Heart left ventricle (tissue), 16 donors: ENCODE measurements around the gene TOMM5. TPM values are rescaled to one million over a fixed set of nuclear protein-coding genes. Genes with fewer than 3 reads are reported as not detected.

ENCODE experiments used
- ATAC-seq, 4 donors: fragments of 200-7000 bp; cut with Tn5 transposase; one replicate each; pipeline ENCODE4 v1.9.1; 2020 to 2022; ENCODE audit warnings: moderate library complexity in 4 of 4, mild to moderate bottlenecking in 3 of 4, moderate number of reproducible peaks in 1 of 4
- DNase-seq, 5 donors: peaks; one replicate each; pipeline ENCODE4 v3.0.0-alpha.2; 2020
- H3K27ac ChIP-seq, 12 donors: fragments of 200-600 bp; sonication (generic) in 4 of 12; one replicate each; pipeline versions ENCODE4 v1.5.0 to v1.8.0; 2016 to 2022; ENCODE audit warnings: mild to moderate bottlenecking in 2 of 12
- H3K27me3 ChIP-seq, 9 donors: fragments of 200-600 bp; sonication (generic) in 2 of 9; one replicate each; pipeline versions ENCODE4 v1.5.1 to v1.8.0; 2016 to 2022; ENCODE audit warnings: mild to moderate bottlenecking in 3 of 9
- H3K36me3 ChIP-seq, 9 donors: fragments of 200-600 bp; sonication (generic) in 2 of 9; one replicate each; pipeline versions ENCODE4 v1.5.0 to v1.8.0; 2018 to 2022; ENCODE audit warnings: mild to moderate bottlenecking in 2 of 9
- H3K4me1 ChIP-seq, 12 donors: fragments of 200-600 bp; sonication (generic) in 4 of 12; one replicate each; pipeline versions ENCODE4 v1.5.0 to v1.8.0; 2016 to 2022; ENCODE audit warnings: mild to moderate bottlenecking in 3 of 12
- H3K4me3 ChIP-seq, 12 donors: fragments of 200-600 bp; sonication (generic) in 4 of 12; one replicate each; pipeline versions ENCODE4 v1.5.0 to v1.8.0; 2017 to 2022; ENCODE audit warnings: mild to moderate bottlenecking in 9 of 12, moderate library complexity in 4 of 12
- H3K9me3 ChIP-seq, 12 donors: fragments of 200-600 bp; sonication (generic) in 4 of 12; one replicate each; pipeline versions ENCODE4 v1.5.0 to v1.8.0; 2016 to 2022; ENCODE audit warnings: mild to moderate bottlenecking in 1 of 12
- POLR2A ChIP-seq, 2 donors: fragments of 450-650 bp; IDR thresholded peaks; one replicate each; pipeline ENCODE4 v1.6.1; 2017; ENCODE audit warnings: antibody characterized with exemption in 2 of 2, mild to moderate bottlenecking in 2 of 2, moderate library complexity in 2 of 2
- WGBS, 4 donors: extraction: QIAGEN DNeasy Blood & Tissue Kit in 2 of 4; methylation state at CpG; one replicate each; pipeline versions ENCODE4 v1.1.5 to v1.1.7; 2013 to 2018; 5-methylcytosine and 5-hydroxymethylcytosine counted together
- intact Hi-C, 10 donors: fragments of 100-400 bp; cut with DNase I; formaldehyde crosslinking; loops; one replicate each; pipeline versions ENCODE4 v1.11.1 to v1.14.2; 2022
- polyA plus RNA-seq, 2 donors: library from polyadenylated mRNA; stranded (reverse); fragments of 200-250 nt; gene quantifications; one replicate each; pipeline ENCODE4 v1.2.3, GENCODE V29; 2013
- total RNA-seq, 9 donors: library from RNA; depleted of rRNA in 2 of 9; stranded (reverse); fragments of >200 nt in 2 of 9; fragmentation: NEBNext Ultra II Directional in 3 of 9; extraction: Animal tissue kit (Norgen Biotek cat#: 25700) in 3 of 9; gene quantifications; one replicate each; pipeline versions ENCODE4 v1.1.0 to v1.2.4, GENCODE V29; 2016 to 2023
- TF ChIP-seq, protein P1 (sequence below), 12 donors: fragments of 200-600 bp; sonication (generic) in 4 of 12; IDR thresholded peaks; one replicate each; pipeline versions ENCODE4 v1.5.0 to v1.8.0; 2018 to 2022; ENCODE audit warnings: antibody characterized with exemption in 12 of 12, mild to moderate bottlenecking in 5 of 12
- donor health status: ischemic (EF 13 %, LVEDD 7.1; RV severe dilation, severe dysfunction).
- donor health status: healthy with polysubstance abuse.
- donor health status: DM: no; HTN: yes; CAD: no.
- donor health status: DM: no; HTN: no; CAD: no.
- donor health status: ischemic (EF 25% LVEDD 6.9; RV normal size, moderate dysfunction).
- donor health status: ischemic (EF 25% LVEDD 5.7; RV mildly dilated, moderate dysfunction).
- donor health status: healthy.
- donor health status: DM: yes; HTN: yes; CAD: no.
- donor health status: ischemic (EF 35%, LVEDD 5.7; RV mildly dilated, moderate dysfunction).
- donor health status: nonischemic (EF 11% LVEDD 7.7; RV severe dilation, severe dysfunction).
- donor health status: DM: yes; HTN: yes; CAD: no.
- donor health status: PGD.
- donor health status: ischemic (EF 29% LVEDD 5.4; RV normal size, mild dysfunction).
- donor health status: nonischemic (EF 23%, LVEDD 6.1; RV moderate dilation, normal function).

The TOMM5 gene
- total and polyA plus RNA-seq, 11 donors: 39.7 to 139 (median 50.4) TPM

GRCh38 chr9:37559855-37560592 is 32.4 kb downstream of the TOMM5 start:
- ATAC-seq: no peak
- WGBS, 4 donors: 97 to 99% (median 98%) methylated on average over 5 of the region's 5 CpGs
- intact Hi-C loops: loop anchor here in 1 of 10 donors (10.0 kb wide), 1 partner anchor 65 kb away; no protein-coding TSS in a partner anchor
- no peak for TF ChIP-seq POLR2A (IDR thresholded peaks at IDR 0.05)
- TF ChIP-seq, protein P1, sequence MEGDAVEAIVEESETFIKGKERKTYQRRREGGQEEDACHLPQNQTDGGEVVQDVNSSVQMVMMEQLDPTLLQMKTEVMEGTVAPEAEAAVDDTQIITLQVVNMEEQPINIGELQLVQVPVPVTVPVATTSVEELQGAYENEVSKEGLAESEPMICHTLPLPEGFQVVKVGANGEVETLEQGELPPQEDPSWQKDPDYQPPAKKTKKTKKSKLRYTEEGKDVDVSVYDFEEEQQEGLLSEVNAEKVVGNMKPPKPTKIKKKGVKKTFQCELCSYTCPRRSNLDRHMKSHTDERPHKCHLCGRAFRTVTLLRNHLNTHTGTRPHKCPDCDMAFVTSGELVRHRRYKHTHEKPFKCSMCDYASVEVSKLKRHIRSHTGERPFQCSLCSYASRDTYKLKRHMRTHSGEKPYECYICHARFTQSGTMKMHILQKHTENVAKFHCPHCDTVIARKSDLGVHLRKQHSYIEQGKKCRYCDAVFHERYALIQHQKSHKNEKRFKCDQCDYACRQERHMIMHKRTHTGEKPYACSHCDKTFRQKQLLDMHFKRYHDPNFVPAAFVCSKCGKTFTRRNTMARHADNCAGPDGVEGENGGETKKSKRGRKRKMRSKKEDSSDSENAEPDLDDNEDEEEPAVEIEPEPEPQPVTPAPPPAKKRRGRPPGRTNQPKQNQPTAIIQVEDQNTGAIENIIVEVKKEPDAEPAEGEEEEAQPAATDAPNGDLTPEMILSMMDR (IDR thresholded peaks at IDR 0.05): no peak
- Histone ChIP-seq H3K4me1 (no peaks in the 10 kb centered on the region), H3K27ac (no peak overlapping the region), H3K36me3 (no peaks in the 10 kb centered on the region), H3K9me3 (no peaks in the 10 kb centered on the region), H3K4me3 (no peak overlapping the region), H3K27me3 (no peaks in the 10 kb centered on the region)
- no peak for DNase-seq

DNA sequence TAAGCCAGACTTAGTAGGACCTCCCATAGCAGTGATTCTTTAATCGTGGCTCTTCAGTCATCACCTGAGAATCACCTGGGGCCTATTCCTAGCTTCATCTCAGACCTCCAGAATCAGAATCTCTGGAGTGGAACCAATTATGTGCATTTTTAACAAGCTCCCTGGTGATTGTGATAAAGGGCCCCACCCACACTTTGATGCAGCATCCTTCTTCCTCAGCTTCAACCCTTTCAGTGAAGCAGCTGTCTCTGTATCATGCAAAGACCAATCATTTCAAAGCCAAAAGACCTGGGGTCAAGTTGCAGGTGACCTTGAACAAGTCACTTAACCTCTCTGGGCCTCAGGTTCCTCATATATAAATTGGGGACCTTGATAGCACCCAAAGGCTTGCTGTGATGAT is 33.3 kb downstream of the TOMM5 start:
- intact Hi-C loops: no loop called here
- Histone ChIP-seq H3K27me3 (no peaks in the 10 kb centered on the region), H3K4me3 (no peak overlapping the region), H3K36me3 (no peaks in the 10 kb centered on the region), H3K9me3 (no peaks in the 10 kb centered on the region), H3K27ac (no peak overlapping the region), H3K4me1 (no peaks in the 10 kb centered on the region)
- TF ChIP-seq, protein P1 (IDR thresholded peaks at IDR 0.05): no peak
- TF ChIP-seq POLR2A (IDR thresholded peaks at IDR 0.05): no peak
- WGBS, 4 donors: 81 to 92% (median 87%) methylated on average over 1 of the region's 1 CpG
- no peak for DNase-seq
- ATAC-seq: no peak

GRCh38 chr9:37555786-37556185 is 36.6 kb downstream of the TOMM5 start:
- H3K9me3 ChIP-seq: no peaks in the 10 kb centered on the region
- DNase-seq (no peak), ATAC-seq (no peak)
- H3K27ac ChIP-seq: no peak overlapping the region
- intact Hi-C loops: no loop called here
- no peak overlapping the region for H3K4me3 ChIP-seq
- no peaks in the 10 kb centered on the region for H3K27me3 ChIP-seq
- TF ChIP-seq, protein P1 (IDR thresholded peaks at IDR 0.05): no peak
- TF ChIP-seq POLR2A (IDR thresholded peaks at IDR 0.05): no peak
- H3K36me3 ChIP-seq: no peaks in the 10 kb centered on the region
- H3K4me1 ChIP-seq: no peaks in the 10 kb centered on the region

DNA sequence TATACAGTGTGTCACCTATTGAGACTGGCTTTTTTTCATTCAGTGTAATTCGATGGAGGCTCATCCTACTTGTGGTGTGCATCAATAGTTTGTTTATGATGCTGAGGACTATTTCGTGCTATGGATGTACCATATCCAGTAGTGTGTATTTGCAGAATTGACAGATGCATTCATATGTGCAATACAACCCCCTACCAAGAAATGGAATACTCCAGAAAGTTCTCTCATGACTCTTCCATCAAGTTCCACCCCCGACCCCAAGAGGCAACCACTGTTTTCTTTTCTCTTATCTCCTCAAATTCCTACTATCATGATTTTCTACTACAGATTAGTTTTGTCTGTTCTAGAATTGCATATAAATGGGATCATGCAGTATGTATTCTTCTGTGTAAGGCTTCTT is 38.1 kb downstream of the TOMM5 start:
- no peaks in the 10 kb centered on the region for H3K4me1 ChIP-seq
- 90 to 95% (median 92%) methylated on average over 3 of the region's 3 CpGs for WGBS, 4 donors

More for the DNA sequence above, 38.1 kb downstream of the TOMM5 start:
- intact Hi-C loops: no loop called here
- TF ChIP-seq, protein P1 (IDR thresholded peaks at IDR 0.05): no peak
- TF ChIP-seq POLR2A (IDR thresholded peaks at IDR 0.05): no peak
- Histone ChIP-seq H3K9me3 (no peaks in the 10 kb centered on the region), H3K27ac (no peak overlapping the region), H3K4me3 (no peak overlapping the region), H3K27me3 (no peaks in the 10 kb centered on the region), H3K36me3 (no peaks in the 10 kb centered on the region)
- DNase-seq: no peak
- no peak for ATAC-seq
